ENCODE measurements around the gene PDZD2.

PDZD2 gene

GRCh38 chr5:32088214-32088613 is 449.3 kb downstream of the PDZD2 start:
- no peak for TF ChIP-seq CTCF (IDR thresholded peaks at IDR 0.05; ENCODE audit: extremely low read depth, missing control alignments)
- DNase-seq (ENCODE audit: low spot score), result no peak

DNA sequence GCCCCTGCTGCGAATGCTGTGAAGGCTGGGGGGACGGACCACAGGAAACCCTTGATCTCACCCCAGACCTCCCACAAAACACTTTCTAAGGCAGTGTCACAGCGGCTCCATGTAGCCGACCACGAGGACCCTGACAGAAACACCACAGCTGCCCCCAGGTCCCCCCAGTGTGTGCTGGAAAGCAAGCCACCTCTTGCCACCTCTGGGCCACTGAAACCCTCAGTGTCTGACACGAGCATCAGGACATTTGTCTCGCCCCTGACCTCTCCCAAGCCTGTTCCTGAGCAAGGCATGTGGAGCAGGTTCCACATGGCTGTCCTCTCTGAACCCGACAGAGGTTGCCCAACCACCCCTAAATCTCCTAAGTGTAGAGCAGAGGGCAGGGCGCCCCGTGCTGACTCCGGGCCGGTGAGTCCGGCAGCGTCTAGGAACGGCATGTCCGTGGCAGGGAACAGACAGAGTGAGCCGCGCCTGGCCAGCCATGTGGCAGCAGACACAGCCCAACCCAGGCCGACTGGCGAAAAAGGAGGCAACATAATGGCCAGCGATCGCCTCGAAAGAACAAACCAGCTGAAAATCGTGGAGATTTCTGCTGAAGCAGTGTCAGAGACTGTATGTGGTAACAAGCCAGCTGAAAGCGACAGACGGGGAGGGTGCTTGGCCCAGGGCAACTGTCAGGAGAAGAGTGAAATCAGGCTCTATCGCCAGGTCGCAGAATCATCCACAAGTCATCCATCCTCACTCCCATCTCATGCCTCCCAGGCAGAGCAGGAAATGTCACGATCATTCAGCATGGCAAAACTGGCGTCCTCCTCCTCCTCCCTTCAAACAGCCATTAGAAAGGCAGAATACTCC is 450.4 kb downstream of the PDZD2 start:
- DNase-seq (ENCODE audit: low spot score), result no peak
- TF ChIP-seq CTCF (IDR thresholded peaks at IDR 0.05; ENCODE audit: extremely low read depth, missing control alignments), result no peak

GRCh38 chr5:32090026-32090754 is 451.3 kb downstream of the PDZD2 start:
- DNase-seq (ENCODE audit: low spot score), result no peak
- no peak for TF ChIP-seq CTCF (IDR thresholded peaks at IDR 0.05; ENCODE audit: extremely low read depth, missing control alignments)

DNA sequence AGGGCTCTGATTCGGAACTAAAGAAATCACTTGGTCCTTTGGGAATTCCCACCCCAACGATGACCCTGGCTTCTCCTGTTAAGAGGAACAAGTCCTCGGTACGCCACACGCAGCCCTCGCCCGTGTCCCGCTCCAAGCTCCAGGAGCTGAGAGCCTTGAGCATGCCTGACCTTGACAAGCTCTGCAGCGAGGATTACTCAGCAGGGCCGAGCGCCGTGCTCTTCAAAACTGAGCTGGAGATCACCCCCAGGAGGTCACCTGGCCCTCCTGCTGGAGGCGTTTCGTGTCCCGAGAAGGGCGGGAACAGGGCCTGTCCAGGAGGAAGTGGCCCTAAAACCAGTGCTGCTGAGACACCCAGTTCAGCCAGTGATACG is 451.8 kb downstream of the PDZD2 start:
- no peak for TF ChIP-seq CTCF (IDR thresholded peaks at IDR 0.05; ENCODE audit: extremely low read depth, missing control alignments)
- DNase-seq (ENCODE audit: low spot score), result no peak

GRCh38 chr5:32092938-32093812 is 454.2 kb downstream of the PDZD2 start:
- DNase-seq (ENCODE audit: low spot score), result peak; percentile 83
- peak; percentile 43 for TF ChIP-seq CTCF (IDR thresholded peaks at IDR 0.05; ENCODE audit: extremely low read depth, missing control alignments)

DNA sequence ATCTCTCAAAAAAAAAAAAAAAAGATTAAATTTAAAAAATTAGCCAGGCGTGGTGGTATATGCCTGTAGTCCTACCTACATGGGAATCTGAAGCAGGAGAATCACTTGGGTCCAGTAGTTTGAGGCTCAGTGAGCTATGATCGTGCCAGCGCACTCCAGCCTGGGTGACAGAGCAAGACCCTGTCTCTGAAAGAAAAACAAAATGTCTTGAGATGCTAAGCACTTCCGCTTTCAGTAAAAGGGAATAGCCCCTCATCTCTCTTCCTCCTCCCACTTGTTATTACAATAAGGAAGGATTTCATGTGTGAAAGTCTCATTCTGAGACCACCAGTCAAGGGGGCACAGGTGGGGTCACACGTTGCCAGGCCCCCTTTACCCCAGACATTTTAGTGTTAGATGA is 455.8 kb downstream of the PDZD2 start:
- DNase-seq (ENCODE audit: low spot score), result no peak
- no peak for TF ChIP-seq CTCF (IDR thresholded peaks at IDR 0.05; ENCODE audit: extremely low read depth, missing control alignments)
